MM.1S (cell line): ENCODE measurements around the gene CASZ1.

Experiments used
- DNase-seq: peaks from one replicate; pipeline ENCODE4 v3.0.0-alpha.2; 2015
- H2AFZ ChIP-seq: fragments of 300-600 bp; sonication (generic); 2 replicates; pipeline ENCODE4 v1.6.0; 2016; ENCODE audit warnings: antibody characterized with exemption, low read length
- H3F3A ChIP-seq: fragments of 300-600 bp; sonication (generic); 2 replicates; pipeline ENCODE4 v1.6.1; 2016; ENCODE audit warnings: mild to moderate bottlenecking, antibody characterized with exemption, low read length, moderate library complexity, mixed read lengths; ENCODE audit not compliant: insufficient read depth
- H3K27ac ChIP-seq: fragments of 300-600 bp; sonication (generic); 2 replicates; pipeline ENCODE4 v1.5.1; 2016; ENCODE audit warnings: mild to moderate bottlenecking, low read length
- H3K27me3 ChIP-seq: fragments of 300-600 bp; sonication (generic); replicated peaks from 2 replicates; pipeline ENCODE4 v1.6.0; 2016; ENCODE audit warnings: low read length; ENCODE audit not compliant: insufficient read depth
- H3K36me3 ChIP-seq: fragments of 300-600 bp; sonication (generic); replicated peaks from 2 replicates; pipeline ENCODE4 v1.6.1; 2016; ENCODE audit warnings: mild to moderate bottlenecking, low read length, mixed read lengths; ENCODE audit not compliant: insufficient read depth
- H3K4me1 ChIP-seq: fragments of 300-600 bp; sonication (generic); 2 replicates; pipeline ENCODE4 v1.6.1; 2016; ENCODE audit warnings: low read length, mixed read lengths
- H3K4me2 ChIP-seq: fragments of 300-600 bp; sonication (generic); 2 replicates; pipeline ENCODE4 v1.6.0; 2016; ENCODE audit warnings: low read depth, low read length
- H3K4me3 ChIP-seq: fragments of 300-600 bp; sonication (generic); 2 replicates; pipeline ENCODE4 v1.5.1; 2016; ENCODE audit warnings: low read length, mixed read lengths
- H3K79me2 ChIP-seq: fragments of 300-600 bp; sonication (generic); 2 replicates; pipeline ENCODE4 v1.6.1; 2016; ENCODE audit warnings: mixed run types, low read length, mixed read lengths
- H3K9ac ChIP-seq: fragments of 300-600 bp; sonication (generic); 2 replicates; pipeline ENCODE4 v1.6.1; 2016; ENCODE audit warnings: low read length, mixed read lengths
- H3K9me2 ChIP-seq: fragments of 300-600 bp; sonication (generic); replicated peaks from 2 replicates; pipeline ENCODE4 v1.6.1; 2016; ENCODE audit warnings: mild to moderate bottlenecking, low read length, mixed read lengths; ENCODE audit not compliant: insufficient read depth
- H3K9me3 ChIP-seq: fragments of 300-600 bp; sonication (generic); replicated peaks from 2 replicates; pipeline ENCODE4 v1.6.1; 2016; ENCODE audit warnings: mild to moderate bottlenecking, low read length, mixed read lengths; ENCODE audit not compliant: insufficient read depth
- H4K20me1 ChIP-seq: fragments of 300-600 bp; sonication (generic); 2 replicates; pipeline ENCODE4 v1.6.1; 2016; ENCODE audit warnings: mild to moderate bottlenecking, low read length, moderate library complexity, mixed read lengths; ENCODE audit not compliant: insufficient read depth
- CTCF ChIP-seq: fragments of 300-600 bp; sonication (generic); IDR thresholded peaks from 2 replicates; pipeline ENCODE4 v1.5.1; 2016; ENCODE audit warnings: antibody characterized with exemption, low read length, mixed read lengths
- EZH2 ChIP-seq: fragments of 300-600 bp; sonication (generic); optimal IDR thresholded peaks from 2 replicates; pipeline ENCODE3; 2017; ENCODE audit warnings: low read depth, mild to moderate bottlenecking, antibody characterized with exemption, low read length, mixed read lengths
- EZH2phosphoT487 ChIP-seq: fragments of 300-600 bp; sonication (generic); IDR thresholded peaks from 2 replicates; pipeline ENCODE4 v1.6.1; 2018; ENCODE audit warnings: antibody characterized with exemption, low read length

The CASZ1 gene

GRCh38 chr1:10707208-10707607 lies 89.2 kb downstream of the CASZ1 start:
- DNase-seq: no peak
- no peak overlapping the region for H3K4me3 ChIP-seq
- H3K79me2 ChIP-seq: no peaks in the 10 kb centered on the region
- no peak overlapping the region for H3K27ac ChIP-seq
- H3K9me3 ChIP-seq: no peaks in the 10 kb centered on the region
- H4K20me1 ChIP-seq: no peaks in the 10 kb centered on the region
- peaks cover 100% of the 10 kb centered on the region for H3K27me3 ChIP-seq
- no peaks in the 10 kb centered on the region for H3K36me3 ChIP-seq
- no peak overlapping the region for H2AFZ ChIP-seq
- H3K4me1 ChIP-seq: no peaks in the 10 kb centered on the region
- TF ChIP-seq CTCF (no peak), EZH2phosphoT487 (no peak), EZH2 (no peak)
- H3K4me2 ChIP-seq: no peak overlapping the region
- no peak overlapping the region for H3K9ac ChIP-seq
- H3K9me2 ChIP-seq: no peaks in the 10 kb centered on the region
- no peaks in the 10 kb centered on the region for H3F3A ChIP-seq

DNA sequence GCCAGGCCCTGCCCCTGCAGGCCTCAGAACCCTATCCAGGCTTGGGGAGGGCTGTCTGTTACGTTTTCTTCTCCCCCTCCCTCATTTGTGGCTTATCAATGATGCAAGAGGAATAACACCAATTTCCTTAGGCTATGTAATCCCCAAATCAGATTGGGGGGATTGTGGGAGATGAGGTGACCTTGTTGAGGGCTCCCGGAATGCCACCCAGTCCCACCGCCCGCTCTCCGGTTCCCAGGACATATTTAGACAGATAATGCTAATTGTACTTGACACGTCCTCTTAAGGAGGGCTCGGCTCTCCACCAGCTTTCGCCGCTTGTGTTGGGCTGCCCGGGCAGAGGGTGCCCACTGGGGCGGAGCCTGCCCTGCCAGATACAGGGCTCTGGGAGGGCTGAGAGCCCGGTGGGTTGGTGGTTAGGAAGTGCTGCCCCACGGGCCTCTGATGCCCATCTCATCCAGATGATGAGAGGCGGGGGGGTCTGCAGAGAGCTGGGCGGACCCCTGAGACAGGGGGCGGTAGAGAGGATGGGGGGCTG lies 90.0 kb downstream of the CASZ1 start:
- H2AFZ ChIP-seq: no peak overlapping the region
- no peak for DNase-seq
- no peaks in the 10 kb centered on the region for H3K9me2 ChIP-seq
- no peaks in the 10 kb centered on the region for H3F3A ChIP-seq
- no peaks in the 10 kb centered on the region for H4K20me1 ChIP-seq
- TF ChIP-seq EZH2phosphoT487: no peak
- no peak for TF ChIP-seq CTCF
- H3K27me3 ChIP-seq: peaks cover 100% of the 10 kb centered on the region
- H3K9me3 ChIP-seq: no peaks in the 10 kb centered on the region
- H3K36me3 ChIP-seq: no peaks in the 10 kb centered on the region
- no peak overlapping the region for H3K9ac ChIP-seq
- H3K79me2 ChIP-seq: no peaks in the 10 kb centered on the region
- H3K27ac ChIP-seq: no peak overlapping the region
- H3K4me2 ChIP-seq: no peak overlapping the region
- H3K4me3 ChIP-seq: no peak overlapping the region
- no peaks in the 10 kb centered on the region for H3K4me1 ChIP-seq

GRCh38 chr1:10705953-10706352 lies 90.5 kb downstream of the CASZ1 start:
- no peaks in the 10 kb centered on the region for H3F3A ChIP-seq
- no peaks in the 10 kb centered on the region for H4K20me1 ChIP-seq
- TF ChIP-seq CTCF: no peak
- TF ChIP-seq EZH2phosphoT487: no peak
- no peak for TF ChIP-seq EZH2
- no peak overlapping the region for H3K4me3 ChIP-seq
- H3K4me1 ChIP-seq: no peaks in the 10 kb centered on the region
- no peak overlapping the region for H3K9ac ChIP-seq
- H3K27ac ChIP-seq: no peak overlapping the region
- H3K79me2 ChIP-seq: no peaks in the 10 kb centered on the region
- DNase-seq: no peak
- H3K4me2 ChIP-seq: no peak overlapping the region
- no peaks in the 10 kb centered on the region for H3K36me3 ChIP-seq
- peaks cover 100% of the 10 kb centered on the region for H3K27me3 ChIP-seq
- no peaks in the 10 kb centered on the region for H3K9me2 ChIP-seq
- H3K9me3 ChIP-seq: no peaks in the 10 kb centered on the region
- H2AFZ ChIP-seq: no peak overlapping the region
